Suprapubic skin (tissue), 4 donors: ENCODE data around the gene HLF. TPM values are rescaled to one million over a fixed set of nuclear protein-coding genes. Genes with fewer than 3 reads are reported as not detected.

Experiments
- DNase-seq, 2 donors: peaks; one replicate each; pipeline ENCODE4 v3.0.0-alpha.2; 2019; ENCODE audit warnings: low spot score in 2 of 2
- H3K27ac ChIP-seq: fragments of 200-600 bp; sonication (generic); one replicate; pipeline ENCODE4 v1.5.1; 2019
- H3K27me3 ChIP-seq: fragments of 200-600 bp; sonication (generic); one replicate; pipeline ENCODE4 v1.5.1; 2019
- H3K36me3 ChIP-seq: fragments of 200-600 bp; sonication (generic); one replicate; pipeline ENCODE4 v1.5.1; 2019
- H3K4me1 ChIP-seq: fragments of 200-600 bp; sonication (generic); one replicate; pipeline ENCODE4 v1.5.1; 2019
- H3K4me3 ChIP-seq: fragments of 200-600 bp; sonication (generic); one replicate; pipeline ENCODE4 v1.5.1; 2019; ENCODE audit warnings: mild to moderate bottlenecking
- H3K9me3 ChIP-seq: fragments of 200-600 bp; sonication (generic); one replicate; pipeline ENCODE4 v1.5.1; 2019
- CTCF ChIP-seq, 2 donors: fragments of 200-600 bp in 1 of 2; fragments of 450-650 bp in 1 of 2; sonication (generic) in 1 of 2; IDR thresholded peaks; one replicate each; pipeline ENCODE4 v1.5.1; 2016 to 2019; ENCODE audit warnings: antibody characterized with exemption in 2 of 2, mild to moderate bottlenecking in 1 of 2, moderate library complexity in 1 of 2
- EP300 ChIP-seq: sonication (generic); formaldehyde crosslinking; IDR thresholded peaks from one replicate; pipeline ENCODE4 v1.6.1; 2017; ENCODE audit warnings: antibody characterized with exemption
- POLR2A ChIP-seq, 2 donors: fragments of 450-650 bp; IDR thresholded peaks; one replicate each; pipeline ENCODE4 v1.6.1; 2017; ENCODE audit warnings: antibody characterized with exemption in 2 of 2, mild to moderate bottlenecking in 2 of 2, moderate library complexity in 2 of 2
- POLR2AphosphoS5 ChIP-seq, 3 donors: sonication (generic); formaldehyde crosslinking; IDR thresholded peaks; one replicate each; pipeline ENCODE4 v1.6.1; 2017; ENCODE audit warnings: antibody characterized with exemption in 3 of 3
- WGBS: methylation state at CpG from one replicate; pipeline ENCODE4 v1.1.5; 2018; 5-methylcytosine and 5-hydroxymethylcytosine counted together
- total RNA-seq, 4 donors: library from RNA; depleted of rRNA; stranded (reverse); fragments of >200 nt; gene quantifications; one replicate each; pipeline ENCODE4 v1.1.0, GENCODE V29; 2016

HLF gene
- total RNA-seq, 4 donors from 2014 or later, result 26.2 to 41.8 (median 36.5) TPM

- Histone ChIP-seq H3K9me3 (no peaks in the 10 kb centered on the region), H3K4me1 (no peaks in the 10 kb centered on the region), H3K36me3 (no peaks in the 10 kb centered on the region), H3K4me3 (no peak overlapping the region), H3K27me3 (no peaks in the 10 kb centered on the region), H3K27ac (no peak overlapping the region)
- WGBS, result 94% methylated on average over 7 of the region's 7 CpGs
- DNase-seq, result no peak
- no peak for TF ChIP-seq POLR2AphosphoS5 (IDR thresholded peaks at IDR 0.05)
- no peak for TF ChIP-seq EP300
- no peak for TF ChIP-seq CTCF (IDR thresholded peaks at IDR 0.05)
- no peak for TF ChIP-seq POLR2A (IDR thresholded peaks at IDR 0.05)
Measured at GRCh38 chr17:55307879-55308278, 43.1 kb downstream of the HLF start.

- Histone ChIP-seq H3K9me3 (no peaks in the 10 kb centered on the region), H3K27me3 (no peaks in the 10 kb centered on the region), H3K36me3 (no peaks in the 10 kb centered on the region), H3K4me1 (no peaks in the 10 kb centered on the region), H3K27ac (no peak overlapping the region), H3K4me3 (no peak overlapping the region)
- DNase-seq, result no peak
- TF ChIP-seq POLR2A (IDR thresholded peaks at IDR 0.05) (no peak), POLR2AphosphoS5 (IDR thresholded peaks at IDR 0.05) (no peak), CTCF (IDR thresholded peaks at IDR 0.05) (no peak), EP300 (no peak)
- 89% methylated on average over 9 of the region's 9 CpGs for WGBS
Measured at GRCh38 chr17:55308613-55309391, 44.0 kb downstream of the HLF start.

- H3K4me1 ChIP-seq, result no peaks in the 10 kb centered on the region
Measured at GRCh38 chr17:55311767-55312375, 47.1 kb downstream of the HLF start.

GRCh38 chr17:55312852-55313251, 48.1 kb downstream of the HLF start:
- Histone ChIP-seq H3K4me1 (peaks cover under 1% of the 10 kb centered on the region), H3K27me3 (no peaks in the 10 kb centered on the region), H3K9me3 (no peaks in the 10 kb centered on the region), H3K4me3 (no peak overlapping the region), H3K36me3 (no peaks in the 10 kb centered on the region), H3K27ac (no peak overlapping the region)
- DNase-seq, result no peak
- WGBS, result 92% methylated on average over 3 of the region's 3 CpGs
- TF ChIP-seq POLR2A (IDR thresholded peaks at IDR 0.05) (no peak), CTCF (IDR thresholded peaks at IDR 0.05) (no peak), EP300 (no peak), POLR2AphosphoS5 (IDR thresholded peaks at IDR 0.05) (no peak)

More at GRCh38 chr17:55311767-55312375, 47.1 kb downstream of the HLF start:
- 83% methylated on average over 7 of the region's 7 CpGs for WGBS
- H3K9me3 ChIP-seq, result no peaks in the 10 kb centered on the region
- DNase-seq, result no peak
- H3K36me3 ChIP-seq, result no peaks in the 10 kb centered on the region
- no peak overlapping the region for H3K27ac ChIP-seq
- H3K27me3 ChIP-seq, result no peaks in the 10 kb centered on the region
- no peak overlapping the region for H3K4me3 ChIP-seq
- no peak for TF ChIP-seq POLR2AphosphoS5 (IDR thresholded peaks at IDR 0.05)
- no peak for TF ChIP-seq EP300
- no peak for TF ChIP-seq POLR2A (IDR thresholded peaks at IDR 0.05)
- TF ChIP-seq CTCF (IDR thresholded peaks at IDR 0.05), result no peak

- no peak overlapping the region for H3K27ac ChIP-seq
- no peaks in the 10 kb centered on the region for H3K27me3 ChIP-seq
- no peak overlapping the region for H3K4me3 ChIP-seq
- TF ChIP-seq CTCF (IDR thresholded peaks at IDR 0.05) (no peak), POLR2A (IDR thresholded peaks at IDR 0.05) (no peak), POLR2AphosphoS5 (IDR thresholded peaks at IDR 0.05) (no peak), EP300 (no peak)
- DNase-seq, result no peak
- H3K36me3 ChIP-seq, result no peaks in the 10 kb centered on the region
- H3K9me3 ChIP-seq, result no peaks in the 10 kb centered on the region
- peaks cover 14% of the 10 kb centered on the region for H3K4me1 ChIP-seq
- 71% methylated on average over 8 of the region's 8 CpGs for WGBS
Measured at GRCh38 chr17:55314061-55314783, 49.5 kb downstream of the HLF start.
